Measurements from ENCODE around the gene RNF25. TPM values are rescaled to one million over a fixed set of nuclear protein-coding genes. Genes with fewer than 3 reads are reported as not detected.
A peak's percentile ranks its signal among the peaks of the same experiment; 100 is the strongest.

Gene RNF25
- total RNA-seq: 10 to 100 TPM; 35.8 to 39.6 TPM
- polyA plus RNA-seq: 10 to 100 TPM; 17.3 to 25.2 (median 20.5) TPM
- 12.3 to 29.3 (median 26.5) reads per million in 6 experiments for total RNA-seq

- Mint-ChIP-seq H3K36me3 (peaks cover 0 to 19% (median 2%) of the 10 kb centered on the region in 3 donors), H3K27ac (peak within 1 kb of the TSS; percentile 93 to 99 (median 98)), H3K4me3 (peak within 1 kb of the TSS; percentile 97 to 99 (median 98)), H3K27me3 (no peaks in the 10 kb centered on the region), H3K9me3 (no peaks in the 10 kb centered on the region), H3K4me1 (peaks cover 20 to 36% (median 24%) of the 10 kb centered on the region in 4 donors)
- ATAC-seq (peak; percentile 95 to 97), DNase-seq (peak; percentile 68 to 92 (median 80))
- POLR2A ChIA-PET: interaction anchor here (0.5 to 5.6 kb wide), 7 partner anchors 9 to 617 kb away, joined by 3 to 61 read pairs (median 5); partner anchors contain the start of genes BCS1L, TTLL4 and ZNF142
These were observed at the start of gene RNF25, which contains the start of gene STK36 for GRCh38 chr2:218671654-218672566. Gene RNF25, minus strand, starts transcription at chr2:218672002. Its CDS starts 32 bp downstream, at chr2:218671970. Gene STK36, plus strand, starts transcription at chr2:218672086. Its CDS starts 744 bp downstream, at chr2:218672830.

- H3K9me3 Mint-ChIP-seq: peaks cover 0 to 14% (median 5%) of the 10 kb centered on the region in 9 donors
- no peak for DNase-seq
- POLR2A ChIA-PET: interaction anchor here (0.6 kb wide), 1 partner anchor 256 kb away, joined by 3 read pairs; no protein-coding TSS in a partner anchor
- no peak for ATAC-seq
- H3K4me1 Mint-ChIP-seq: peaks cover 20 to 27% (median 21%) of the 10 kb centered on the region in 4 donors
- no peak overlapping the region for H3K4me3 Mint-ChIP-seq
- no peaks in the 10 kb centered on the region for H3K27me3 Mint-ChIP-seq
- H3K27ac Mint-ChIP-seq: no peak overlapping the region
- H3K36me3 Mint-ChIP-seq: peaks cover 5 to 30% (median 20%) of the 10 kb centered on the region in 3 donors
These were observed 49.7 kb upstream of the RNF25 start for GRCh38 chr2:218721488-218721887.

DNA sequence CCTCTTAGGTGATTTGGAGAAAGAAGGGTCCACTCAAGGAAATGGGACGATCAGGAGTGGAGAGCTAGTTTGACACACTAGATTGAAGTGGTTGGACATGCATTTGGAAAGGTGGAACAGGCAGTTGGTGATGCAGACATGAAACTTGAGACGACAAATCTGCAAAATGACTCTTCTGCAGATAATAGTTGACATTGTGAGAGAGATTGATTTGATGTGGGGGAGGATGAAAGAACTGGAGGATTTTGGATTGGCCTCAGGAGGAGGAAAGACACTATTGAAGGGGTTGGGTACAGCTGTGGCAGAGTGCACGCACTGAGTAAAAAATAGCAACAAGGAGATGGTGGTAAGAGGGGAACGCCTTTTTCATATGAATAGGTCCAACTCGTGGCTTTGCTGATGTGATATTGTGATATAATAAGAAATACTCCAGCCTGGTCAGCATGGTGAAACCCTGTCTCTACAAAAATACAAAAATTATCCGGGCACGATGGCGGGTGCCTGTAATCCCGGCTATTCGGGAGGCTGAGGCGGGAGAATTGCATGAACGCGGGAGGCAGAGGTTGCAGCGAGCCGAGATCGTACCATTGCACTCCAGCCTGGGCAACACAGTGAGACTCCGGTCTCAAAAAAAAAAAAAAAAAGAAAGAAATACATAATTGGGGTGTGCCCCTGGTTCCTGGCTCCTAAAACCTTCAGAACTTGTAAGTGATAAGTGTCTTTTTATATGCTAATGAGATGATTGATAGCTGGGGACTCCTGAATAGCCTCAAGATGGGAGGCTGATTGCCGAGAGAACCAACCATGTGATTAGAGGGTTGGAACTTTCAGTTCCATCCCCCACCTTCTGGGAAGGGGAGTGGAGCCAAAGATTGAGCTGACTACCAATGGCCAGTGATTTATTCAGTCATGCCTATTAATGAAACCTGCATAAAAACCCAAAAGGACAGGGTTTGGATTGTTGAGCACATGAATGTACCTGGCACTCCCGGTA is 48.5 kb upstream of the RNF25 start:
- Mint-ChIP-seq H3K4me3 (no peak overlapping the region), H3K27ac (no peak overlapping the region), H3K4me1 (peaks cover 20 to 27% (median 21%) of the 10 kb centered on the region in 4 donors), H3K27me3 (no peaks in the 10 kb centered on the region), H3K9me3 (peaks cover 0 to 4% (median 0%) of the 10 kb centered on the region in 9 donors), H3K36me3 (peaks cover 0 to 30% (median 17%) of the 10 kb centered on the region in 3 donors)
- DNase-seq: no peak
- ATAC-seq: no peak
- POLR2A ChIA-PET: no interaction called here

- H3K4me3 Mint-ChIP-seq: no peak overlapping the region
- ATAC-seq: no peak
- no peak for DNase-seq
- H3K36me3 Mint-ChIP-seq: peaks cover 0 to 30% (median 13%) of the 10 kb centered on the region in 3 donors
- H3K27me3 Mint-ChIP-seq: no peaks in the 10 kb centered on the region
- H3K27ac Mint-ChIP-seq: no peak overlapping the region
- POLR2A ChIA-PET: interaction anchor here (0.7 kb wide), 1 partner anchor 685 kb away, joined by 4 read pairs; no protein-coding TSS in a partner anchor
- H3K4me1 Mint-ChIP-seq: peaks cover 24 to 27% (median 24%) of the 10 kb centered on the region in 4 donors
- peaks cover 0 to 3% (median 0%) of the 10 kb centered on the region in 9 donors for H3K9me3 Mint-ChIP-seq
These were observed 47.7 kb upstream of the RNF25 start for GRCh38 chr2:218719457-218719856.

GRCh38 chr2:218718058-218718457 is 46.3 kb upstream of the RNF25 start:
- H3K27me3 Mint-ChIP-seq: no peaks in the 10 kb centered on the region
- DNase-seq (no peak), ATAC-seq (no peak)
- no peaks in the 10 kb centered on the region for H3K9me3 Mint-ChIP-seq
- peaks cover 20 to 28% (median 24%) of the 10 kb centered on the region in 4 donors for H3K4me1 Mint-ChIP-seq
- H3K4me3 Mint-ChIP-seq: no peak overlapping the region
- H3K27ac Mint-ChIP-seq: no peak overlapping the region
- POLR2A ChIA-PET: no interaction called here
- H3K36me3 Mint-ChIP-seq: peaks cover 0 to 30% (median 13%) of the 10 kb centered on the region in 3 donors

GRCh38 chr2:218717262-218717661 is 45.5 kb upstream of the RNF25 start:
- POLR2A ChIA-PET: no interaction called here
- H3K9me3 Mint-ChIP-seq: no peaks in the 10 kb centered on the region
- DNase-seq: no peak

DNA sequence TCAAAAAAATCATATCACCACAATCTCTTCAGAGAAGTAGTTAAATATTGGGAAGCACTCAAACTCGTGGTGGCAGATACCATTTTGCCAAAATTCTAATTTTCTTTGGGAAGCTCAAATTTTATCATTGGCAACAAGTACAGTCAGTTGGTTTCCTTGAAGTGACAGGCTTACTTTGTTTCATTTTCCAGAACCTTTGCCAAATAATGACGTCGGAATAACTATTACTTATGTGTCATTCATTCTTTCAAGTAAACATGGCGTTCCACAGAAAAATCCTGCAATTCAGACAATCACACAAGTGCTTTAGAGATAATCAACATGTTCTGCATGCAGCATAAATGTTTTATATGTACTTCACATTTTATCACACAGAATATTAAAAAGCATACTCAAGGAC is 44.3 kb upstream of the RNF25 start:
- POLR2A ChIA-PET: no interaction called here
- H3K4me1 Mint-ChIP-seq: peaks cover 20 to 28% (median 25%) of the 10 kb centered on the region in 4 donors
- no peak overlapping the region for H3K27ac Mint-ChIP-seq
- H3K9me3 Mint-ChIP-seq: no peaks in the 10 kb centered on the region
- no peak for ATAC-seq
- peaks cover 0 to 30% (median 13%) of the 10 kb centered on the region in 3 donors for H3K36me3 Mint-ChIP-seq
- no peaks in the 10 kb centered on the region for H3K27me3 Mint-ChIP-seq
- H3K4me3 Mint-ChIP-seq: no peak overlapping the region
- DNase-seq: no peak

More at GRCh38 chr2:218717262-218717661, 45.5 kb upstream of the RNF25 start:
- H3K4me3 Mint-ChIP-seq: no peak overlapping the region
- H3K27me3 Mint-ChIP-seq: no peaks in the 10 kb centered on the region
- H3K36me3 Mint-ChIP-seq: peaks cover 0 to 30% (median 13%) of the 10 kb centered on the region in 3 donors
- peaks cover 12 to 21% (median 17%) of the 10 kb centered on the region in 4 donors for H3K4me1 Mint-ChIP-seq
- H3K27ac Mint-ChIP-seq: peak overlapping the region in 1 of 10 donors; percentile 22
- no peak for ATAC-seq

GRCh38 chr2:218713922-218714321 is 42.1 kb upstream of the RNF25 start:
- peaks cover 0 to 2% (median 0%) of the 10 kb centered on the region in 5 donors for H3K27me3 Mint-ChIP-seq
- peaks cover 10 to 26% (median 23%) of the 10 kb centered on the region in 4 donors for H3K4me1 Mint-ChIP-seq
- no peak for DNase-seq
- no peaks in the 10 kb centered on the region for H3K9me3 Mint-ChIP-seq
- no peak for ATAC-seq
- peaks cover 0 to 22% (median 8%) of the 10 kb centered on the region in 3 donors for H3K36me3 Mint-ChIP-seq
- POLR2A ChIA-PET: no interaction called here
- no peak overlapping the region for H3K27ac Mint-ChIP-seq
- peak overlapping the region in 1 of 10 donors; percentile 4 for H3K4me3 Mint-ChIP-seq

- H3K4me1 Mint-ChIP-seq: peaks cover 10 to 23% (median 23%) of the 10 kb centered on the region in 4 donors
- peak in 1 of 10 donors; percentile 3 for DNase-seq
- peaks cover 0 to 9% (median 6%) of the 10 kb centered on the region in 3 donors for H3K36me3 Mint-ChIP-seq
- no peak for ATAC-seq
- peak overlapping the region; percentile 93 to 99 (median 96) for H3K4me3 Mint-ChIP-seq
- H3K27me3 Mint-ChIP-seq: peaks cover 0 to 4% (median 0%) of the 10 kb centered on the region in 5 donors
- H3K9me3 Mint-ChIP-seq: no peaks in the 10 kb centered on the region
- POLR2A ChIA-PET: interaction anchor here (0.8 to 2.3 kb wide), 6 partner anchors 37 to 465 kb away, joined by 3 to 6 read pairs (median 4); partner anchors contain the start of genes BCS1L, CNPPD1 and ZNF142
- peak overlapping the region; percentile 65 to 96 (median 92) for H3K27ac Mint-ChIP-seq
These were observed 39.7 kb upstream of the RNF25 start for GRCh38 chr2:218711550-218711929.

- Mint-ChIP-seq H3K36me3 (peaks cover 0 to 3% (median 3%) of the 10 kb centered on the region in 3 donors), H3K4me3 (peak within 1 kb of the TSS; percentile 93 to 99 (median 96)), H3K27ac (peak within 1 kb of the TSS; percentile 65 to 96 (median 92)), H3K27me3 (peaks cover 0 to 7% (median under 1%) of the 10 kb centered on the region in 5 donors), H3K4me1 (peaks cover 10 to 23% (median 23%) of the 10 kb centered on the region in 4 donors), H3K9me3 (no peaks in the 10 kb centered on the region)
- ATAC-seq (peak; percentile 95 to 97), DNase-seq (peak; percentile 95 to 100 (median 99))
- POLR2A ChIA-PET: interaction anchor here (0.7 to 2.3 kb wide), 13 partner anchors 12 to 676 kb away, joined by 3 to 7 read pairs (median 3); partner anchors contain the start of genes BCS1L, CNPPD1, CTDSP1 and RNF25
These were observed 39.1 kb upstream of the RNF25 start, which contains the start of gene TTLL4 for GRCh38 chr2:218710687-218711549. Gene TTLL4, plus strand, starts transcription at chr2:218710835. Its CDS starts 26,842 bp downstream, at chr2:218737677.
